GM23338 (cell line): ENCODE results near the gene TRIM58. TPM values are rescaled to one million over a fixed set of nuclear protein-coding genes. Genes with fewer than 3 reads are reported as not detected.
A peak's percentile ranks its signal among the peaks of the same experiment; 100 is the strongest.

ENCODE experiments used
- ATAC-seq: fragments of 200-7000 bp; cut with Tn5 transposase; 3 replicates; pipeline ENCODE4 v1.9.1; 2020
- DNase-seq: peaks from one replicate; pipeline ENCODE4 v3.0.0-alpha.2; 2015; ENCODE audit warnings: low spot score
- H2AFZ ChIP-seq: fragments of 200-600 bp; sonication (generic); 2 replicates; pipeline ENCODE4 v1.8.0; 2016; ENCODE audit warnings: antibody characterized with exemption, mild to moderate bottlenecking, moderate library complexity
- H3F3A ChIP-seq: fragments of 200-600 bp; sonication (generic); replicated peaks from 2 replicates; pipeline ENCODE4 v1.8.0; 2017; ENCODE audit warnings: antibody characterized with exemption, mixed run types, low read depth
- H3K27ac ChIP-seq: fragments of 200-600 bp; sonication (generic); 2 replicates; pipeline ENCODE4 v1.6.1; 2016; ENCODE audit warnings: low read depth
- H3K27me3 ChIP-seq: fragments of 200-600 bp; sonication (generic); 2 replicates; pipeline ENCODE4 v1.8.0; 2016; ENCODE audit warnings: mild to moderate bottlenecking, mixed run types, moderate library complexity; ENCODE audit not compliant: insufficient read depth
- H3K36me3 ChIP-seq: fragments of 200-600 bp; sonication (generic); 2 replicates; pipeline ENCODE4 v1.8.0; 2016; ENCODE audit warnings: mild to moderate bottlenecking; ENCODE audit not compliant: insufficient read depth
- H3K4me1 ChIP-seq: fragments of 200-600 bp; sonication (generic); 2 replicates; pipeline ENCODE4 v1.8.0; 2016; ENCODE audit warnings: mild to moderate bottlenecking, moderate library complexity; ENCODE audit not compliant: insufficient read depth
- H3K4me2 ChIP-seq: fragments of 200-600 bp; sonication (generic); 2 replicates; pipeline ENCODE4 v1.7.1; 2017; ENCODE audit warnings: mixed run types
- H3K4me3 ChIP-seq: fragments of 200-600 bp; sonication (generic); 2 replicates; pipeline ENCODE4 v1.6.1; 2016; ENCODE audit warnings: mixed run types
- H3K79me2 ChIP-seq: fragments of 200-600 bp; sonication (generic); replicated peaks from 2 replicates; pipeline ENCODE4 v1.8.0; 2017; ENCODE audit warnings: mild to moderate bottlenecking; ENCODE audit not compliant: insufficient read depth
- H3K9me2 ChIP-seq: fragments of 200-600 bp; sonication (generic); 2 replicates; pipeline ENCODE4 v1.8.0; 2017; ENCODE audit not compliant: insufficient read depth
- H4K20me1 ChIP-seq: fragments of 200-600 bp; sonication (generic); replicated peaks from 2 replicates; pipeline ENCODE4 v1.8.0; 2017; ENCODE audit warnings: mild to moderate bottlenecking; ENCODE audit not compliant: insufficient read depth
- H3K27ac Mint-ChIP-seq: 2 replicates; pipeline ENCODE4 v1.8.0; 2020; ENCODE audit warnings: inconsistent platforms, mild to moderate bottlenecking, moderate library complexity, mixed read lengths
- H3K27me3 Mint-ChIP-seq: 3 replicates; pipeline ENCODE4 v1.8.0; 2022; ENCODE audit warnings: low read depth, mild to moderate bottlenecking, moderate library complexity, mixed read lengths, inconsistent platforms; ENCODE audit not compliant: insufficient read depth, poor library complexity
- H3K36me3 Mint-ChIP-seq: 3 replicates; pipeline ENCODE4 v1.8.0; 2021; ENCODE audit warnings: low read depth, mild to moderate bottlenecking, inconsistent platforms, moderate library complexity, mixed read lengths
- H3K4me1 Mint-ChIP-seq: 3 replicates; pipeline ENCODE4 v1.8.0; 2020; ENCODE audit warnings: mild to moderate bottlenecking, inconsistent platforms, mixed read lengths
- H3K4me3 Mint-ChIP-seq: 3 replicates; pipeline ENCODE4 v1.8.0; 2021; ENCODE audit warnings: moderate library complexity, mild to moderate bottlenecking, inconsistent platforms, mixed read lengths
- H3K9me3 Mint-ChIP-seq: 3 replicates; pipeline ENCODE4 v1.8.0; 2020; ENCODE audit warnings: moderate library complexity, mild to moderate bottlenecking, inconsistent platforms, mixed read lengths
- ETS1 ChIP-seq: IDR thresholded peaks from 2 replicates; pipeline ENCODE4 v1.6.1; 2016; ENCODE audit warnings: antibody characterized with exemption
- JUNB ChIP-seq: IDR thresholded peaks from one replicate; pipeline ENCODE4 v1.6.1; 2016; ENCODE audit warnings: antibody characterized with exemption; ENCODE audit not compliant: unreplicated experiment
- POLR2AphosphoS5 ChIP-seq: IDR thresholded peaks from 2 replicates; pipeline ENCODE4 v1.6.1; 2016; ENCODE audit warnings: antibody characterized with exemption, low read depth
- STAT1 ChIP-seq: IDR thresholded peaks from one replicate; pipeline ENCODE4 v1.6.1; 2016; ENCODE audit warnings: antibody characterized with exemption; ENCODE audit not compliant: unreplicated experiment
- ZNF462 ChIP-seq: fragments of 250-450 bp; sonication (Bioruptor Pico); IDR thresholded peaks from 2 replicates; pipeline ENCODE4 v1.5.0; 2020; ENCODE audit warnings: mild to moderate bottlenecking, moderate library complexity
- polyA plus RNA-seq: library from polyadenylated mRNA; unstranded; fragments of >200 nt; fragmentation: Nextera tagmentation; extraction: Ambion mirVana; gene quantifications from 2 replicates; pipeline ENCODE4 v1.2.1, GENCODE V29; 2016
- total RNA-seq: library from RNA; depleted of rRNA; stranded (reverse); fragments of >200 nt; shearing (Covaris generic); gene quantifications from 2 replicates; pipeline ENCODE4 v1.2.3, GENCODE V29; 2014

TRIM58 gene
- total and polyA plus RNA-seq, 2 experiments from 2014 or later, result 2.4 to 3.4 TPM

GRCh38 chr1:247905910-247906503 is 49.0 kb downstream of the TRIM58 start (continued):
- TF ChIP-seq ZNF462 (no peak), JUNB (no peak), STAT1 (no peak)

- H3K27ac ChIP-seq, result peak overlapping the region; percentile 68
- H3K4me2 ChIP-seq, result no peak overlapping the region
- no peaks in the 10 kb centered on the region for H3K79me2 ChIP-seq
- H3F3A ChIP-seq, result 0 out of 2 replicates have a peak, but pooled peaks cover 3% of the 10 kb centered on the region
- Mint-ChIP-seq H3K27me3 (peaks cover 3% of the 10 kb centered on the region), H3K27ac (no peak overlapping the region), H3K4me1 (peaks cover 14% of the 10 kb centered on the region), H3K36me3 (peaks cover 51% of the 10 kb centered on the region), H3K4me3 (no peak overlapping the region), H3K9me3 (peaks cover 90% of the 10 kb centered on the region)
- H2AFZ ChIP-seq, result no peak overlapping the region
- peaks cover 20% of the 10 kb centered on the region for H3K4me1 ChIP-seq
- ATAC-seq (no peak; the same call in 2 of the 3 replicates), DNase-seq (peak; percentile 84)
- no peak overlapping the region for H3K4me3 ChIP-seq
- no peaks in the 10 kb centered on the region for H3K36me3 ChIP-seq
- no peaks in the 10 kb centered on the region for H4K20me1 ChIP-seq
- no peaks in the 10 kb centered on the region for H3K27me3 ChIP-seq
- no peaks in the 10 kb centered on the region for H3K9me2 ChIP-seq
- TF ChIP-seq POLR2AphosphoS5 (no peak), ETS1 (no peak)
Observed at GRCh38 chr1:247906504-247907047, 49.6 kb downstream of the TRIM58 start.
